HG02610 (cell line): ENCODE measurements around the gene COLEC12.
"Not testable (repeated sequence)": the region's sequence is repeated elsewhere in the genome, so short reads cannot be mapped to it uniquely, and the experiment has no call there.

Experiments
- ATAC-seq: cut with Tn5 transposase; IDR thresholded peaks from one replicate; pipeline ENCODE4 v1.9.1; 2021; ENCODE audit warnings: mild to moderate bottlenecking, moderate library complexity; ENCODE audit not compliant: unreplicated experiment

COLEC12 gene

GRCh38 chr18:415617-416612 lies 84.6 kb downstream of the COLEC12 start:
- ATAC-seq, result no peak

DNA sequence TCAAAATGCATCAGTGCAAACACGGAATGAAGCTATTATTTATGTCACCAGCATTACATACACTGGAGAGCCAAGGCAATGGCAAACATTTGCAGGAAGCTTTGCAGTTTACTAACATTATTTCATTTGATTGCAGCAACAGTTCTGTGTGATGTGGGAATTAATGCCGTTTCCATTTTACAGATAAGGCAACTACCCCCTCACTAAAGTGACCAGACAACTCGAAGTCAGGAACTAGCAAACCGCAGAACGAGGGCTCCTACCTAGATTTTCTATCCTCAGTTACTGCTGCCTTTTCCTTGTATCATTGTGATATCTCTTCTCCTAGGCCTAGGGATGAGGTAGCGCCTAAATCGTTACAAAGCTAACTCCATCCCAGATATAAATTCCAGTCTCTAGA lies 85.5 kb downstream of the COLEC12 start:
- ATAC-seq, result no peak

- no peak for ATAC-seq
These were observed 87.3 kb downstream of the COLEC12 start for GRCh38 chr18:413233-413632.

- ATAC-seq, result no peak
These were observed 90.5 kb downstream of the COLEC12 start for GRCh38 chr18:410047-410455.

- ATAC-seq, result no peak
These were observed 92.1 kb downstream of the COLEC12 start for GRCh38 chr18:408367-408766.

DNA sequence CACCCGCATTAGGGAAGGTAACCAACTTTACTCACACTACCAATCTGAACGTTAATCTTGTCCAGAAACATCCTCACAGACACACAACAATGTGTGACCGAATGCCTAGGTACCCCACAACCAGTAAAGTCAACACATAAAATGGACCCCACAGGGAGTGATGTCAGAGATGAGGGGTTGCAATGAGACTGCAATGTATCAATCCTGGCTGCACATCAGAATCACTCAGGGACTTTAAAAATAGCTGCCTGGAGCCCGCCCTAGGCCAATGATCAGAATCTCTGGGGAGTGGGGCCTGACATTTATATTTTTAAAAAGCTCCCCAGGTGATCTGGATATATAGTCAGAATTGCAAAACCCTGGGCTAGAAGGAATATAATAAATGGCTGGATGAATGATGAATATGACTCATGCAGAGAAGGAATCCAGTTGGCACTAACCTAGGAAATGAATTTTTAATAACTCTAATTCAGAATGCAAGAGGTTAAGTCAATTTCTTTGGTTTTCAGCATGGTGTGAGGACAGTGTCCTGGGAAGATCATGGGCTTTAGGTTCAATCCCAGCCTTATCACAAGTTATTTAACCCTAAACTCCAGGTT lies 92.8 kb downstream of the COLEC12 start:
- ATAC-seq, result no peak

- ATAC-seq, result no peak
These were observed 93.3 kb downstream of the COLEC12 start for GRCh38 chr18:407191-407590.

DNA sequence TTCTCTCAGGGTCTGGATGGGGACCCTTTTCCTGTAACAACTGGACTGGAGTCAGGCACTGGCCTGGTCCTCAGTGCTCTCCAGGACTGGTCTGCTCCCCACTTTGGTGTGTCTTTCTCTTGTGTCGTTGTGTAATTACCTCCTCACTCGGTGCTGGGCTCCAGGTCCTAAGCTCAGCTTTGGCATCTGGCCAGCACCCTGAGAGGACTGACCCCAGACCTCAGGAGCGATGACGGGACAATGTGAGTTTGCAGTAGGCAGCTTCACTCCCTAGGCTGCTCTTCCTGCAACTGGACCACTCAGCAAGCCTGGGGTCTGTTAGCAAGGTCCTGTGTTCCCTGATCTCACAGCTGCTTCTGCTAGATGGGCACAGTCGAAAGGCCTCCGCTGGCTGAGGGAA lies 93.8 kb downstream of the COLEC12 start:
- ATAC-seq, result no peak

DNA sequence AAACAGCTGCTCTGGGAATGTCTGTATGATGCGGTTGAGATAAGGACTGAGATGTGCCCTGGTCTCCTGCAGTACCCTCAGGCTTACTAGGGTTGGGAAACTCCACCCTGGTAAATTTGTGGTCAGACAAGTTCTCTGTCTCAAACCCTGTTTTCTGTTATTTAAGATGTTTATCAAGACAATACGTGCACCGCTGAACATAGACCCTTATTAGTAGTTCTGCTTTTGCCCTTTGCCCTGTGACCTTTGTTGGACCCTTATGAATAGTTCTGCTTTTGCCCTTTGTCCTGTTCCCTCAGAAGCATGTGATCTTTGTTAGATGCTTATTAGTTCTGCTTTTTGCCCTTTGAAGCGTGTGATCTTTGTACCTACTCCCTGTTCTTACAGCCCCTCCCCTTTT lies 95.5 kb downstream of the COLEC12 start:
- ATAC-seq, result not testable (repeated sequence)

GRCh38 chr18:404061-404636 lies 96.4 kb downstream of the COLEC12 start:
- no peak for ATAC-seq

- ATAC-seq, result no peak
These were observed 98.4 kb downstream of the COLEC12 start for GRCh38 chr18:402129-402528.

- no peak for ATAC-seq
These were observed 100.0 kb downstream of the COLEC12 start for GRCh38 chr18:400456-400855.

DNA sequence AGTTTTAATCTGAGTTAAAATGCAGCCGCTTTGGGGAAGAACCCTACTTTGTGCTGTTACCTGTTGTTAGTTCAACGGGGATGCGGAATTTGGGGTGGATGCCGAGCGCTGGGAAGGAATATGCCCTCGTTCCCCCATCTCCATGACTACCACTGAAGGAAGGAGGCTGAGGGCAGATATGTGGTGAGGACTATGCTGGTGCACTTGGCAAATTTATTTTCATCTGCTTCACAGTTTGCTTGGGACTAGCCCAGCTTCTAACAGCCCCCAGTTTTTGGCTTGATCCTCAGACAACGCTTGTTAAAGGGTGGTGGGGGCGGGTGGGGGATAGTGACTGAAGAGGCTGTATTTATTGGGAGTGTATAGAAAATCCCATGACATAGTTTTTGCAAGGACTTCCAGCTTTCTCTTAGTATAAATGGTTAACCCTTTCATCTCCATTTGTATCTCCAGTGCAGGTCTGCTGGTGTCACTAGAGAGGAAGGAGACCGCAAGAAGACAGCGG lies 100.8 kb downstream of the COLEC12 start:
- ATAC-seq, result no peak

DNA sequence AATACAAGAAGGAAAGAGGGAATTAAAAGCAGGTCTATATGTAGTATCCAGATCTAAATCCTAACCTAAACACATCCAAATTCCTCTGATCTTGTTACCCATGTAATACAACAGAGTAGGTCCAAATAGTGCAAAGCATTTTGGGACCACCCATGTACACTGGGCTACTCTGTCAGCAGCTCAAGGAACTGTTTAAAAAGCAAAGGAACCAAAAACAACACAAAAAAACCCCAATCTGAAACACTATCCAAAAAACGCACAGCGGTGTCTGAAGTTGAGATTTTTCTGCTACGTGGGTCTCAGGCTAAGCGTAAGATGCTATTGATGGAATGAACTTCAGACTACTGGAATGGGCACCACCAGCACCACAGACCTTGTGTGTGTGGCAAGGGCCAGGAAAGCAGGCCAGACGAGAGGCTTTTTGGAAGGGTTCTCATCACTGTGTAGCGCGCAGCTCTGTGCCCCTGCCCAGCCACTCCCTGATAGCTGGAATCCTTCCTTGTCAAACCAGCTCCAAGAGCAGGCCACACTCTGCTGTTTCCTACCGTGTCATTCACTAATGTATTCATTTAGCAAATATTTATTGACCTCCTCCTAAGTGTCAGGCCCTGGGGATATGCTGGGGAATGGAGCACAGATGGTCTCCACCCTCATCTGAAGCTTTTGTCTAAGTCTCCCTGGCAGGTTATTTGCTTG lies 101.4 kb downstream of the COLEC12 start:
- ATAC-seq, result no peak

DNA sequence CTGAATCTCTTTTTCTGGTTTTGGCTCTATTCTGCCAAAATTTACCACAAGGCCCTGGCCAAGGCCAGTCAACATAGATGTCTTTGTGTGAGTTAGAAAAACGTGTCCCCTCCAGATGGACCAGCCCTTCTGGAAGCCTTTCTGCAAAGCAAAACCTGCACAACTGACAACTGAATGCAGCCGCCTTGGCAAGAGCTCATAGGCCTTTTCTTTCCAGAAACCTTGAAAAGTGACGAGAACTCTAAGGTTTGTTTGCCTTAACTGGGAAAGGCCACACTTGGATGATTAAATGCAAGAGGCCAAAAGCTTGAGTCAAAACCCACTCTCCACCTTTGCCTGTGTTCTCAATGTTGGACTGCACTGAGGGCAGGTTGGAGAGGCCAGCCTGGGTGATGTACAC lies 103.9 kb downstream of the COLEC12 start:
- ATAC-seq, result no peak

DNA sequence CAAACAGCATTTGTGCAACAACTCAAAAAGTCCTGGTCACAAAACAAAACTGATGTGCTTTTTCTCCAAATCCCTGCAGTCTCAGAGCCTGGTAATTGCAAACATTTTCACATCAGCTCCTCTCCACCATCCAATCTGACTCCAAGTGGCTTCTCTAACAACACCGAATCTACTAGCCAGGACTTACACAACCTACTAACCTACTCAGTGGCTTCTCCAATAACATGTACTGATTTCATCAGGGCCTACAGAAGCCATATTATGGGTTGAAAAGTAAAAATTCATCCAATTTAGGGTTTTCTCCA lies 104.3 kb downstream of the COLEC12 start:
- ATAC-seq, result no peak

DNA sequence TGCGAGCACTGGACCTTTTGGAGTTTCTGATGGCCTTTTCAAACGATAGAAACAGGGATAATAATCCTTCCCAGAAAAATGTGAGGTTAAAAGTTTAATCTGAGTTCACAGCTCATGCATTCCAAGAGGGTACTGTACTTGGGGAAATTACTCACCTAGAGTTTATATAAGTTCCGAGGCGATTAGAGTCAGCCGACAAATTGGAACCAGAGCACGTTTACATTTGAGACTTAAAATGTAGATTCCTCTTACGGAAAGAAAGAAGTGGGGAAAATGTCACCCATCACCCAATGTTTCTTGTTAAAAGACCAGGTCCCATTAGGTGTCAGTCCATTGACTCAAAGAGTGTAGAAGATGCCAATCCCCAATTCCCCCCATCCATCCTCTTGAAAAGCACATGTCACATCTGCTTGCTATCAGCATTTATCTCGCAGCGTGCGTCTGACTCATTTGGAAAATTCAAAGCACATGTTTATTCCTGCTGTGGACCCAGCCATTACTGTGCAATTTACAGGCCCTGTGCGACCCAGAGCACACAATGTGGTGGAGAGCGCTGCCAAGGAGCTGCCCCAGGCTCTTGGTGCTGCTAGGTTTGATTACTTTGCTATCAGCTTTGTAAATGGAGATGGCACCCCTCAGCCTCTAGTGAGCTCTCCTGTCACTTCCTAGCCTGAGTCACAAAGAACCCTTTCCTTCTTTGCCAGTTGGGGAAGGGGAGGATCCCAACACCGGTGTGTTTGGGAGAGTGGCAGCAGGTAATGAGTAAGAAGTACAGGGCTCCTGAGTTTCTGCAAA lies 104.8 kb downstream of the COLEC12 start:
- ATAC-seq, result no peak

DNA sequence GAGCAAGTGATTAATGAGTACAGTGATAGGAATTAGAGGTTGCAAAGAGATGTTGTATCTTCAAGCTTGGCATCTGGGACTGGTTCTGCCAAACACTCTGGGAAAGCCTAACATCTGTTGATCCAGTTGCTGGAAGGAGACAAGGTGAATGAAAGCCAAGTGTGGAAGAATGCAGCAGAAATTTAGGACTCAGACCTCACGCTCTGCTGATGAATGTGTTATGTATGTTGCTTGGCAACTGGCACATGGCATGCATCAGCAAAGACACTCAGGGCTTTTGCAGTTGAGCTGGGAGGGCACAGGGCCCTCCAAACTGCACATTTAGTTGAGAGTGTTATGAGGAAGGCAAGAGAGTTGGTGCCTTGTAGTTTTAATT lies 105.5 kb downstream of the COLEC12 start:
- ATAC-seq, result no peak

DNA sequence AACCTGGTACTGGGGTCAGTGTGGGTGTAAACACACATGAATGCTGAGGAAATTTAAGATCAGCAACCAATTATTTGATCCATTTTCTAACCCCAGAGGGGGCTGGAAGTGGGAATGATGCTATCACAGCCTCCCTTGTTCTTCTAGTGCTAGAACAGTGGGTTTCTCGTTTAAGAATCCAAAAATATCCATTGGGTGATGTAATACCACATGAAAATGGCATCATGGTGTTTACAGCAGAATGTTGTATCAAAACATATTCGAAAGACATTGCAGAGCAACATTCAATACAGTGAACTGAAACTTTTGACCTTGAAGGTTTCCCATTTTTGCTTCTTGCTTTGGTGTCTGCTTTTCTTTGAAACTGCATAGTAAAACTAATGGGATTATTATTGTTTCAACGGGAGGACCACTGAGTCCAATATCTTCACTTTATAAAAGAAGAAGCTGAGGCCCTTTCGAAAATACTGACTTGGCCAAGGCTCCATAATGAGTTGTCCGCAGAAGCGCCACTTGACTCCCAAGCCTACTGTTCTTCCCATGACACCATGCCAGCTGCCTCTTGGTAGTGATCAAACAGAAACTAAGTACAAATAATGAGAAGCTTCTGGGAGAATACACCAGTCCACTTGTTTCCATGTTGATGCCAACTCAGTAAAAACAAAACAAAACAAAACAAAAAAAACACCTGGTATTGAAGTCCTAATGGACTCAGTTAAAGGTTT lies 106.1 kb downstream of the COLEC12 start:
- no peak for ATAC-seq

GRCh38 chr18:393574-393957 lies 106.9 kb downstream of the COLEC12 start:
- no peak for ATAC-seq
